GM23248 (cell line): ENCODE measurements around the gene AIFM1.

ENCODE experiments used
- EZH2 ChIP-seq: fragments of 200-600 bp; sonication (generic); IDR thresholded peaks from 2 replicates; pipeline ENCODE4 v1.6.1; 2018; ENCODE audit warnings: antibody characterized with exemption, mild to moderate bottlenecking; ENCODE audit not compliant: insufficient read depth, poor library complexity, severe bottlenecking
- EZH2phosphoT487 ChIP-seq: fragments of 200-600 bp; sonication (generic); IDR thresholded peaks from 2 replicates; pipeline ENCODE4 v1.6.1; 2018; ENCODE audit warnings: antibody characterized with exemption, moderate library complexity, mild to moderate bottlenecking, low read depth; ENCODE audit not compliant: insufficient read depth

GRCh38 chrX:130130990-130131389 is 34.7 kb downstream of the AIFM1 start:
- TF ChIP-seq EZH2 (no peak), EZH2phosphoT487 (no peak)
